GM23338 (cell line): ENCODE results near the gene SLC66A3. TPM values are rescaled to one million over a fixed set of nuclear protein-coding genes. Genes with fewer than 3 reads are reported as not detected.

Experiments used
- ATAC-seq: fragments of 200-7000 bp; cut with Tn5 transposase; 3 replicates; pipeline ENCODE4 v1.9.1; 2020
- DNase-seq: peaks from one replicate; pipeline ENCODE4 v3.0.0-alpha.2; 2015; ENCODE audit warnings: low spot score
- H2AFZ ChIP-seq: fragments of 200-600 bp; sonication (generic); 2 replicates; pipeline ENCODE4 v1.8.0; 2016; ENCODE audit warnings: antibody characterized with exemption, mild to moderate bottlenecking, moderate library complexity
- H3F3A ChIP-seq: fragments of 200-600 bp; sonication (generic); replicated peaks from 2 replicates; pipeline ENCODE4 v1.8.0; 2017; ENCODE audit warnings: antibody characterized with exemption, mixed run types, low read depth
- H3K27ac ChIP-seq: fragments of 200-600 bp; sonication (generic); 2 replicates; pipeline ENCODE4 v1.6.1; 2016; ENCODE audit warnings: low read depth
- H3K27me3 ChIP-seq: fragments of 200-600 bp; sonication (generic); 2 replicates; pipeline ENCODE4 v1.8.0; 2016; ENCODE audit warnings: mild to moderate bottlenecking, mixed run types, moderate library complexity; ENCODE audit not compliant: insufficient read depth
- H3K36me3 ChIP-seq: fragments of 200-600 bp; sonication (generic); 2 replicates; pipeline ENCODE4 v1.8.0; 2016; ENCODE audit warnings: mild to moderate bottlenecking; ENCODE audit not compliant: insufficient read depth
- H3K4me1 ChIP-seq: fragments of 200-600 bp; sonication (generic); 2 replicates; pipeline ENCODE4 v1.8.0; 2016; ENCODE audit warnings: mild to moderate bottlenecking, moderate library complexity; ENCODE audit not compliant: insufficient read depth
- H3K4me2 ChIP-seq: fragments of 200-600 bp; sonication (generic); 2 replicates; pipeline ENCODE4 v1.7.1; 2017; ENCODE audit warnings: mixed run types
- H3K4me3 ChIP-seq: fragments of 200-600 bp; sonication (generic); 2 replicates; pipeline ENCODE4 v1.6.1; 2016; ENCODE audit warnings: mixed run types
- H3K79me2 ChIP-seq: fragments of 200-600 bp; sonication (generic); replicated peaks from 2 replicates; pipeline ENCODE4 v1.8.0; 2017; ENCODE audit warnings: mild to moderate bottlenecking; ENCODE audit not compliant: insufficient read depth
- H3K9me2 ChIP-seq: fragments of 200-600 bp; sonication (generic); 2 replicates; pipeline ENCODE4 v1.8.0; 2017; ENCODE audit not compliant: insufficient read depth
- H4K20me1 ChIP-seq: fragments of 200-600 bp; sonication (generic); replicated peaks from 2 replicates; pipeline ENCODE4 v1.8.0; 2017; ENCODE audit warnings: mild to moderate bottlenecking; ENCODE audit not compliant: insufficient read depth
- H3K27ac Mint-ChIP-seq: 2 replicates; pipeline ENCODE4 v1.8.0; 2020; ENCODE audit warnings: inconsistent platforms, mild to moderate bottlenecking, moderate library complexity, mixed read lengths
- H3K27me3 Mint-ChIP-seq: 3 replicates; pipeline ENCODE4 v1.8.0; 2022; ENCODE audit warnings: low read depth, mild to moderate bottlenecking, moderate library complexity, mixed read lengths, inconsistent platforms; ENCODE audit not compliant: insufficient read depth, poor library complexity
- H3K36me3 Mint-ChIP-seq: 3 replicates; pipeline ENCODE4 v1.8.0; 2021; ENCODE audit warnings: low read depth, mild to moderate bottlenecking, inconsistent platforms, moderate library complexity, mixed read lengths
- H3K4me1 Mint-ChIP-seq: 3 replicates; pipeline ENCODE4 v1.8.0; 2020; ENCODE audit warnings: mild to moderate bottlenecking, inconsistent platforms, mixed read lengths
- H3K4me3 Mint-ChIP-seq: 3 replicates; pipeline ENCODE4 v1.8.0; 2021; ENCODE audit warnings: moderate library complexity, mild to moderate bottlenecking, inconsistent platforms, mixed read lengths
- H3K9me3 Mint-ChIP-seq: 3 replicates; pipeline ENCODE4 v1.8.0; 2020; ENCODE audit warnings: moderate library complexity, mild to moderate bottlenecking, inconsistent platforms, mixed read lengths
- CREB1 ChIP-seq: fragments of 250-450 bp; sonication (Bioruptor Pico); IDR thresholded peaks from 2 replicates; pipeline ENCODE4 v1.5.0; 2020; ENCODE audit warnings: low read depth, mild to moderate bottlenecking, moderate library complexity
- CTCF ChIP-seq, 2 experiments: fragments of 200-600 bp in 1 of 2; sonication (generic) in 1 of 2; conservative IDR thresholded peaks; 2 replicates each; pipeline versions ENCODE4 v1.5.1 to v1.6.1; 2016 to 2017; ENCODE audit warnings: antibody characterized with exemption in 2 of 2, low read depth in 2 of 2, mild to moderate bottlenecking in 2 of 2, moderate library complexity in 1 of 2
- EZH2 ChIP-seq: fragments of 200-600 bp; sonication (generic); IDR thresholded peaks from one replicate; pipeline ENCODE4 v1.8.0; 2017; ENCODE audit warnings: antibody characterized with exemption, mild to moderate bottlenecking, low read depth; ENCODE audit not compliant: unreplicated experiment
- EZH2phosphoT487 ChIP-seq: fragments of 200-600 bp; sonication (generic); IDR thresholded peaks from one replicate; pipeline ENCODE4 v1.8.1; 2018; ENCODE audit warnings: antibody characterized with exemption; ENCODE audit not compliant: unreplicated experiment
- JUNB ChIP-seq: IDR thresholded peaks from one replicate; pipeline ENCODE4 v1.6.1; 2016; ENCODE audit warnings: antibody characterized with exemption; ENCODE audit not compliant: unreplicated experiment
- NANOG ChIP-seq: IDR thresholded peaks from 2 replicates; pipeline ENCODE4 v1.6.1; 2016; ENCODE audit warnings: antibody characterized with exemption, borderline replicate concordance
- REST ChIP-seq: IDR thresholded peaks from one replicate; pipeline ENCODE4 v1.6.1; 2018; ENCODE audit warnings: antibody characterized with exemption; ENCODE audit not compliant: unreplicated experiment
- STAT1 ChIP-seq: IDR thresholded peaks from one replicate; pipeline ENCODE4 v1.6.1; 2016; ENCODE audit warnings: antibody characterized with exemption; ENCODE audit not compliant: unreplicated experiment
- ZNF114 ChIP-seq: fragments of 250-450 bp; sonication (Bioruptor Pico); IDR thresholded peaks from 2 replicates; pipeline ENCODE4 v1.5.0; 2020; ENCODE audit warnings: mild to moderate bottlenecking, moderate library complexity
- polyA plus RNA-seq: library from polyadenylated mRNA; unstranded; fragments of >200 nt; fragmentation: Nextera tagmentation; extraction: Ambion mirVana; gene quantifications from 2 replicates; pipeline ENCODE4 v1.2.1, GENCODE V29; 2016
- total RNA-seq: library from RNA; depleted of rRNA; stranded (reverse); fragments of >200 nt; shearing (Covaris generic); gene quantifications from 2 replicates; pipeline ENCODE4 v1.2.3, GENCODE V29; 2014

The SLC66A3 gene
- total and polyA plus RNA-seq, 2 experiments from 2014 or later, result 13.7 to 18.4 TPM

- TF ChIP-seq CREB1 (CRISPR knock-in tag) (no peak), REST (no peak), STAT1 (no peak), EZH2 (no peak), JUNB (no peak), EZH2phosphoT487 (no peak), ZNF114 (CRISPR knock-in tag) (no peak), NANOG (no peak)
Observed at GRCh38 chr2:11118761-11119160, 36.5 kb upstream of the SLC66A3 start (continued).

- Histone ChIP-seq H3K27me3 (no peaks in the 10 kb centered on the region), H3K4me2 (0 out of 2 replicates have a peak overlapping the region, but pooled peaks have one; percentile 20), H3K9me2 (no peaks in the 10 kb centered on the region), H2AFZ (peak overlapping the region; percentile 32; the same call in 1 of the 2 replicates), H3K4me3 (no peak overlapping the region), H3K79me2 (no peaks in the 10 kb centered on the region), H3F3A (no peaks in the 10 kb centered on the region), H3K36me3 (no peaks in the 10 kb centered on the region), H3K27ac (no peak overlapping the region), H4K20me1 (no peaks in the 10 kb centered on the region), H3K4me1 (no peaks in the 10 kb centered on the region; the same call in 1 of the 2 replicates)
- ATAC-seq (peak; percentile 22), DNase-seq (peak; percentile 24)
- Mint-ChIP-seq H3K27me3 (peaks cover 16% of the 10 kb centered on the region), H3K4me3 (no peak overlapping the region), H3K9me3 (no peaks in the 10 kb centered on the region), H3K4me1 (peaks cover 12% of the 10 kb centered on the region), H3K27ac (no peak overlapping the region; the same call in none of the 2 replicates), H3K36me3 (no peaks in the 10 kb centered on the region)
- TF ChIP-seq EZH2phosphoT487, result no peak
- TF ChIP-seq EZH2, result no peak
- no peak for TF ChIP-seq REST
- TF ChIP-seq CTCF (conservative IDR thresholded peaks at IDR 0.05; ENCODE audit: low read depth in 2 of 2), result no peak
Observed at GRCh38 chr2:11121099-11121822, 34.0 kb upstream of the SLC66A3 start.
